AG09319 (cell line): ENCODE results near the gene OR12D3.
"Not testable (repeated sequence)": the region's sequence is repeated elsewhere in the genome, so short reads cannot be mapped to it uniquely, and the experiment has no call there.

Experiments used
- DNase-seq: peaks from one replicate; pipeline ENCODE4 v3.0.0-alpha.2; 2010; ENCODE audit warnings: low read depth; ENCODE audit errors: extremely low read depth
- CTCF ChIP-seq: IDR thresholded peaks from 2 replicates; pipeline ENCODE4 v1.5.1; 2011; ENCODE audit warnings: low read depth, mild to moderate bottlenecking, inconsistent platforms, low read length, moderate library complexity

OR12D3 gene

DNA sequence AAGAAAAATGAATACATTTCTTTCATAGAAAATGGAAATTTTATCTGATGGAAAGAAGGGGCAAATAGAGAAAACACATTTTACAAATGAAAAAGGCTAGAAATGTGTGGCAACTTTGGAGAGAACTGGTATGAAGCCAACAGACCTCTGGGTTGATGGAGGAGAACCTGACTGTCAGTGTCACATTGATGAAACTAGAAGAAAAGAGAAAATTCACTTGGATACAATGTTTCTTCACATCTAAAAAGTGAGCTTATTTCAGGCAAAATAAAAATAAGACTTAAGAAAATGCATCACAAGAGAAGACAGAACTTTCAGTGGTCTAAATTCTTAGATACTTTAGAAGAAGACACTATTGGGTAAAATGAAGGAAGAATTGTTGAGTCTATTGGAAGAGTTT is 20.2 kb upstream of the OR12D3 start, which contains the start of gene OR12D2:
Gene OR12D2, plus strand, starts transcription at position 301 of the 400 bp plus-strand sequence. CDS start 1,069 bp downstream, outside the sequence.
- TF ChIP-seq CTCF: no peak

DNA sequence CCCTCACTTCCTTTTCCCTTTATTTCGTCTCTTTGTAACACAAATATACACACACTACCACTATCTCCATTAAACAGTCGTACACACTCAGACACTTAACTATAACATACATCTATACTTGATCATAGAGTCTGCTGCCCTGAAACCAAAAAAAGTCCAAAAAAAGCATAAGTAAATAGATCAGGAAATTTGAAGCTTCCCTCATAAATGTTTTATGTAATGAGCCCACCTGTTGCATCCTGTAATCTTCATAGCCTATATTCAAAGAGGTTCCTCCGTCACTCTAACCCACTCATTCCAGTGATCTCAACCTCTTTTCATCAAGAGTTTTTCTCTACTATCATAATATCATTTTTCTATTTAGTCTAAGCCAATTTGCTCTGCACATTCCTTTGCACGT is 13.4 kb upstream of the OR12D3 start:
- no peak for DNase-seq
- no peak for TF ChIP-seq CTCF

More for the DNA sequence above, 20.2 kb upstream of the OR12D3 start, which contains the start of gene OR12D2:
- no peak for DNase-seq

GRCh38 chr6:29376003-29376402 is 912 bp upstream of the OR12D3 start:
- DNase-seq: no peak
- no peak for TF ChIP-seq CTCF

- no peak for DNase-seq
- TF ChIP-seq CTCF: no peak
Observed at GRCh38 chr6:29368765-29369164, 6.3 kb downstream of the OR12D3 start, which contains the start of gene OR5V1. Gene OR5V1, minus strand, starts transcription at chr6:29368865. Its CDS starts 12,670 bp downstream, at chr6:29356195.

GRCh38 chr6:29355603-29356002 is 19.5 kb downstream of the OR12D3 start:
- no peak for DNase-seq
- TF ChIP-seq CTCF: no peak

DNA sequence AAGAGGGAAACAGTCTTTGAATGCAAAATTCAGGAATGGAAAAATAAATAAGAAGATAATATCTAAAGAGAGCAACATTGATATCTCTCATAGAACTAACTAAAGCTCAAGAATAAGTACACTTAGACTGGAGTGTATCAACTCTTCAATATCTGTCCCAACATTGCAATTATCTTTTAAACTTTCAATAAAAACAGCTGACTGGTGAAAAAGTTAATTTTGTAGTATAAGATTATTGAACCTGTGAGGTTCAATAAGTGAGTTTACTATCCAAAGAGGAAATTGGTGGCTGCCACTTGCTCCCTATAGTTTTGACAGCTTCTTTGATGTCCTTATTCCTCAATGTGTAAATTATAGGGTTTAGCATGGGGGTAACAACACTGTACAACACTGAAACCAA is 20.1 kb downstream of the OR12D3 start:
- no peak for DNase-seq
- no peak for TF ChIP-seq CTCF

GRCh38 chr6:29349348-29349747 is 25.7 kb downstream of the OR12D3 start:
- not testable (repeated sequence) for DNase-seq

DNA sequence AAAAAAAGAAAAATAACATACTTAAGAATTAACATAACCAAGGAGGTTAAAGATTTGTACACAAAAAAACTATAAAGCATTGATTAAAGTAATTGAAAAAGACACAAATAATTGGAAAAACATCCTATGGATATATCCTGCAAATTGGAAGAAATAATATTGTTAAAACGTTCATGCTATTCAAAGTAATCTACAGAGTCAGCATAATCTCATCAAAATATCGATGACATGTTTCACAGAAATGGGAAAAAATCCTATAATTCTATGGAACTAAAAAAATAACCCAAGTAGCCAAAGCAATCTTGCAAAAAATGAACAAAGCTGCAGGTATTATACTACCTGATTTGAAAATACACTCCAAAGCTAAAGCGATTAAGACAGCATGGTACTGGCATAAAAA is 29.7 kb downstream of the OR12D3 start:
- no peak for DNase-seq
- TF ChIP-seq CTCF: no peak
